CMK (cell line): ENCODE data around the gene FAM193A.
A peak's percentile ranks its signal among the peaks of the same experiment; 100 is the strongest.
"Not testable (repeated sequence)": the region's sequence is repeated elsewhere in the genome, so short reads cannot be mapped to it uniquely, and the experiment has no call there.

ENCODE experiments used
- DNase-seq: peaks from one replicate; pipeline ENCODE4 v3.0.0-alpha.2; 2010; ENCODE audit warnings: low read depth

The FAM193A gene

GRCh38 chr4:2514944-2515343 is 21.5 kb upstream of the FAM193A start:
- not testable (repeated sequence) for DNase-seq

- no peak for DNase-seq
These were observed 20.5 kb upstream of the FAM193A start for GRCh38 chr4:2515830-2516550.

GRCh38 chr4:2516635-2517034 is 19.8 kb upstream of the FAM193A start:
- no peak for DNase-seq

GRCh38 chr4:2526559-2526958 is 9.9 kb upstream of the FAM193A start:
- DNase-seq: no peak

GRCh38 chr4:2534904-2535375 is 1.5 kb upstream of the FAM193A start:
- DNase-seq: no peak

- DNase-seq: peak; percentile 46
These were observed 863 bp upstream of the FAM193A start for GRCh38 chr4:2535376-2536192.

- peak; percentile 15 for DNase-seq
These were observed 774 bp downstream of the FAM193A start for GRCh38 chr4:2537011-2537830.

- DNase-seq: not testable (repeated sequence)
These were observed 7.2 kb downstream of the FAM193A start for GRCh38 chr4:2543580-2544191.

GRCh38 chr4:2545321-2546013 is 9.0 kb downstream of the FAM193A start:
- no peak for DNase-seq

- DNase-seq: no peak
These were observed 9.9 kb downstream of the FAM193A start for GRCh38 chr4:2546286-2546823.

- DNase-seq: not testable (repeated sequence)
These were observed 10.7 kb downstream of the FAM193A start for GRCh38 chr4:2546961-2547691.

- DNase-seq: no peak
These were observed 14.7 kb downstream of the FAM193A start for GRCh38 chr4:2551118-2551517.

GRCh38 chr4:2552806-2553205 is 16.4 kb downstream of the FAM193A start:
- DNase-seq: no peak

GRCh38 chr4:2558301-2558700 is 21.9 kb downstream of the FAM193A start:
- DNase-seq: no peak

GRCh38 chr4:2560167-2560566 is 23.7 kb downstream of the FAM193A start:
- DNase-seq: no peak

- DNase-seq: no peak
These were observed 29.1 kb downstream of the FAM193A start for GRCh38 chr4:2565533-2565932.

GRCh38 chr4:2570036-2570435 is 33.6 kb downstream of the FAM193A start:
- no peak for DNase-seq

- DNase-seq: no peak
These were observed 34.2 kb downstream of the FAM193A start for GRCh38 chr4:2570551-2571222.

- no peak for DNase-seq
These were observed 35.6 kb downstream of the FAM193A start for GRCh38 chr4:2572076-2572475.

- DNase-seq: no peak
These were observed 36.4 kb downstream of the FAM193A start for GRCh38 chr4:2572866-2573265.
